Neural progenitor cell (in vitro differentiated cells): ENCODE results near the gene TAF1L. TPM values are rescaled to one million over a fixed set of nuclear protein-coding genes. Genes with fewer than 3 reads are reported as not detected.

Source experiments
- DNase-seq: peaks from one replicate; pipeline ENCODE4 v3.0.0-alpha.2; 2016; ENCODE audit warnings: low spot score
- H2AFZ ChIP-seq: fragments of 200-600 bp; sonication (generic); replicated peaks from 2 replicates; pipeline ENCODE4 v1.6.1; 2016; ENCODE audit warnings: antibody characterized with exemption
- H3F3A ChIP-seq: fragments of 200-600 bp; sonication (generic); 2 replicates; pipeline ENCODE4 v1.6.1; 2016; ENCODE audit warnings: antibody characterized with exemption, low read depth
- H3K27ac ChIP-seq: fragments of 200-600 bp; sonication (generic); 2 replicates; pipeline ENCODE4 v1.5.1; 2016; ENCODE audit warnings: mild to moderate bottlenecking
- H3K27me3 ChIP-seq: fragments of 200-600 bp; sonication (generic); 2 replicates; pipeline ENCODE4 v1.6.1; 2016; ENCODE audit warnings: mild to moderate bottlenecking, moderate library complexity
- H3K36me3 ChIP-seq: fragments of 200-600 bp; sonication (generic); 2 replicates; pipeline ENCODE4 v1.5.1; 2016
- H3K4me1 ChIP-seq: fragments of 200-600 bp; sonication (generic); 2 replicates; pipeline ENCODE4 v1.6.1; 2016; ENCODE audit warnings: mixed run types
- H3K4me2 ChIP-seq: fragments of 200-600 bp; sonication (generic); 2 replicates; pipeline ENCODE4 v1.6.1; 2016
- H3K4me3 ChIP-seq: fragments of 200-600 bp; sonication (generic); 2 replicates; pipeline ENCODE4 v1.5.1; 2016
- H3K79me2 ChIP-seq: fragments of 200-600 bp; sonication (generic); 2 replicates; pipeline ENCODE4 v1.6.1; 2016; ENCODE audit warnings: low read depth
- H3K9ac ChIP-seq: fragments of 200-600 bp; sonication (generic); 2 replicates; pipeline ENCODE4 v1.6.1; 2016
- H3K9me3 ChIP-seq: fragments of 200-600 bp; sonication (generic); 2 replicates; pipeline ENCODE4 v1.5.1; 2016; ENCODE audit warnings: low read depth
- H4K20me1 ChIP-seq: fragments of 200-600 bp; sonication (generic); 2 replicates; pipeline ENCODE4 v1.6.1; 2016; ENCODE audit warnings: low read depth
- H3K27ac Mint-ChIP-seq: 3 replicates; pipeline ENCODE4 v1.8.0; 2021; ENCODE audit warnings: mixed read lengths
- H3K27me3 Mint-ChIP-seq: 2 replicates; pipeline ENCODE4 v1.8.0; 2022; ENCODE audit warnings: low read depth, mild to moderate bottlenecking, inconsistent platforms, moderate library complexity, mixed read lengths; ENCODE audit not compliant: insufficient read depth
- H3K36me3 Mint-ChIP-seq: 3 replicates; pipeline ENCODE4 v1.8.0; 2021; ENCODE audit warnings: mixed read lengths
- H3K4me1 Mint-ChIP-seq: 3 replicates; pipeline ENCODE4 v1.8.0; 2021; ENCODE audit warnings: mixed read lengths
- H3K4me3 Mint-ChIP-seq: 3 replicates; pipeline ENCODE4 v1.8.0; 2021; ENCODE audit warnings: mild to moderate bottlenecking, moderate library complexity, mixed read lengths
- H3K9me3 Mint-ChIP-seq: 3 replicates; pipeline ENCODE4 v1.8.0; 2020; ENCODE audit warnings: mixed read lengths
- CTCF ChIP-seq: fragments of 200-600 bp; sonication (generic); IDR thresholded peaks from 2 replicates; pipeline ENCODE4 v1.5.1; 2017; ENCODE audit warnings: antibody characterized with exemption, mild to moderate bottlenecking
- EZH2 ChIP-seq: fragments of 200-600 bp; sonication (generic); IDR thresholded peaks from 2 replicates; pipeline ENCODE4 v1.6.1; 2017; ENCODE audit warnings: antibody characterized with exemption, mild to moderate bottlenecking, moderate library complexity
- EZH2phosphoT487 ChIP-seq: fragments of 200-600 bp; sonication (generic); IDR thresholded peaks from 2 replicates; pipeline ENCODE4 v1.6.1; 2017; ENCODE audit warnings: antibody characterized with exemption
- total RNA-seq: library from RNA; depleted of rRNA; stranded (reverse); fragments of >200 nt; gene quantifications from 2 replicates; pipeline ENCODE4 v1.2.3, GENCODE V29; 2015; ENCODE audit warnings: low replicate concordance

Gene TAF1L
- total RNA-seq, 1 donor from 2014 or later = not detected

- Mint-ChIP-seq H3K27me3 (peaks cover 5% of the 10 kb centered on the region), H3K4me1 (no peaks in the 10 kb centered on the region), H3K27ac (no peak overlapping the region), H3K4me3 (no peak overlapping the region), H3K9me3 (peaks cover 2% of the 10 kb centered on the region), H3K36me3 (no peaks in the 10 kb centered on the region)
- no peaks in the 10 kb centered on the region for H3K27me3 ChIP-seq
- no peaks in the 10 kb centered on the region for H3F3A ChIP-seq
- H3K4me3 ChIP-seq = no peak overlapping the region
- no peak for TF ChIP-seq EZH2phosphoT487
- TF ChIP-seq CTCF = peak; percentile 71
- no peaks in the 10 kb centered on the region for H3K79me2 ChIP-seq
- no peak overlapping the region for H3K4me2 ChIP-seq
- no peak overlapping the region for H3K27ac ChIP-seq
- peak overlapping the region; percentile 63 for H2AFZ ChIP-seq
- H3K36me3 ChIP-seq = no peaks in the 10 kb centered on the region
- no peaks in the 10 kb centered on the region for H3K4me1 ChIP-seq
- no peaks in the 10 kb centered on the region for H4K20me1 ChIP-seq
- no peaks in the 10 kb centered on the region for H3K9me3 ChIP-seq
- peak; percentile 67 for DNase-seq
- no peak overlapping the region for H3K9ac ChIP-seq
Measured at GRCh38 chr9:32581512-32582143, 53.8 kb downstream of the TAF1L start.

GRCh38 chr9:32580631-32581300, 54.7 kb downstream of the TAF1L start:
- H3K4me3 ChIP-seq = no peak overlapping the region

GRCh38 chr9:32579706-32580331, 55.6 kb downstream of the TAF1L start:
- H3K4me2 ChIP-seq = no peak overlapping the region
- H3K4me3 Mint-ChIP-seq = no peak overlapping the region
- no peaks in the 10 kb centered on the region for H3K9me3 Mint-ChIP-seq
- no peak overlapping the region for H3K27ac Mint-ChIP-seq
- no peak overlapping the region for H3K9ac ChIP-seq
- H2AFZ ChIP-seq = no peak overlapping the region
- peaks cover 7% of the 10 kb centered on the region for H3K27me3 Mint-ChIP-seq
- no peaks in the 10 kb centered on the region for H4K20me1 ChIP-seq
- no peaks in the 10 kb centered on the region for H3F3A ChIP-seq
- H3K27me3 ChIP-seq = no peaks in the 10 kb centered on the region
- no peak overlapping the region for H3K27ac ChIP-seq
- H3K36me3 Mint-ChIP-seq = no peaks in the 10 kb centered on the region
- H3K36me3 ChIP-seq = no peaks in the 10 kb centered on the region
- no peaks in the 10 kb centered on the region for H3K4me1 Mint-ChIP-seq
- no peaks in the 10 kb centered on the region for H3K79me2 ChIP-seq
- no peak for TF ChIP-seq EZH2
- peak; percentile 98 for TF ChIP-seq CTCF
- no peaks in the 10 kb centered on the region for H3K4me1 ChIP-seq
- no peak overlapping the region for H3K4me3 ChIP-seq
- DNase-seq = peak; percentile 51
- H3K9me3 ChIP-seq = no peaks in the 10 kb centered on the region

More at GRCh38 chr9:32580631-32581300, 54.7 kb downstream of the TAF1L start:
- Histone ChIP-seq H2AFZ (peak overlapping the region; percentile 63), H3K27me3 (no peaks in the 10 kb centered on the region), H3K4me2 (no peak overlapping the region), H3K4me1 (no peaks in the 10 kb centered on the region), H3K9me3 (no peaks in the 10 kb centered on the region), H3K36me3 (no peaks in the 10 kb centered on the region), H3K27ac (no peak overlapping the region), H4K20me1 (no peaks in the 10 kb centered on the region), H3F3A (no peaks in the 10 kb centered on the region), H3K79me2 (no peaks in the 10 kb centered on the region), H3K9ac (no peak overlapping the region)
- no peak for DNase-seq
- H3K36me3 Mint-ChIP-seq = no peaks in the 10 kb centered on the region
- peaks cover 5% of the 10 kb centered on the region for H3K27me3 Mint-ChIP-seq
- H3K4me1 Mint-ChIP-seq = no peaks in the 10 kb centered on the region
- H3K27ac Mint-ChIP-seq = no peak overlapping the region
- H3K4me3 Mint-ChIP-seq = no peak overlapping the region
- H3K9me3 Mint-ChIP-seq = peaks cover under 1% of the 10 kb centered on the region
- no peak for TF ChIP-seq EZH2phosphoT487

Other genes starting within 250 kb of the TAF1L start
- gene RIGI, start 109.5 kb downstream of the TAF1L start, total RNA-seq = 5.7 and 9.9 TPM in 2 replicates
- gene SMIM27, start 83.3 kb downstream of the TAF1L start, total RNA-seq = 6.4 and 9.7 TPM in 2 replicates
- gene TOPORS, start 83.1 kb downstream of the TAF1L start, total RNA-seq = 33.9 and 51.3 TPM in 2 replicates
- gene NDUFB6, start 62.5 kb downstream of the TAF1L start, total RNA-seq = 50.8 and 64.9 TPM in 2 replicates
- gene TMEM215, start 147.9 kb upstream of the TAF1L start, total RNA-seq = not detected in 2 replicates